LNCAP (cell line): ENCODE measurements around the gene SDE2.
A peak's percentile ranks its signal among the peaks of the same experiment; 100 is the strongest.

Experiments
- CTCF ChIP-seq: fragments of 450-650 bp; IDR thresholded peaks from 2 replicates; pipeline ENCODE4 v1.5.1; 2017; ENCODE audit warnings: mild to moderate bottlenecking

Gene SDE2

GRCh38 chr1:225995919-225996864 lies 3.0 kb downstream of the SDE2 start:
- no peak for TF ChIP-seq CTCF

GRCh38 chr1:225990705-225991464 lies 8.3 kb downstream of the SDE2 start:
- TF ChIP-seq CTCF, result no peak

GRCh38 chr1:225987491-225988316 lies 11.4 kb downstream of the SDE2 start:
- TF ChIP-seq CTCF, result peak; percentile 87

GRCh38 chr1:225981714-225982113 lies 17.4 kb downstream of the SDE2 start:
- TF ChIP-seq CTCF, result no peak

GRCh38 chr1:225980005-225980836 lies 18.9 kb downstream of the SDE2 start:
- TF ChIP-seq CTCF, result no peak

GRCh38 chr1:225979421-225979820 lies 19.7 kb downstream of the SDE2 start:
- TF ChIP-seq CTCF, result no peak
